ENCODE data around the gene CENPVL3. TPM values are rescaled to one million over a fixed set of nuclear protein-coding genes. Genes with fewer than 3 reads are reported as not detected.

CENPVL3 gene
- total RNA-seq, 2 experiments from 2014 or later: 0.33 TPM; not detected in 1

DNA sequence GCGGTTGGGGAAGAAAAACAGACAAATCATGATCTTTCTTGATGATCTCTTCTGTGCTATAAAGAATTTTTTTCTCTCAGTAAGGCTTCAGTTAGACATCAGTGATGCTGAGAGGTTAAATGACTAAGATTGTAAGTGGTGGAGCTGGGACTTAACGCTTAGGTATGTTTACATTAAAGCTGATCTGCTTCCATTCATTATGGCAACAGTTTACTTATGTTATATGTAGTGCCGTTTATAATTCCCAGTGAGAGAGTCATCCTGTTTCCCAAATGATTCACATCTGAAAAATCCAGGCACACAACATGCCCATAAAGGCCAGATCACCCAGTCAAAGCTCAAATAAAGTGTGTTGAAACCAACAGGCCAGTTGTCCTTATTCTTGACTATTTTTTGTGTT lies 50.1 kb downstream of the CENPVL3 start:
- Mint-ChIP-seq H3K4me3 (no peak overlapping the region), H3K9me3 (no peaks in the 10 kb centered on the region), H3K4me1 (ENCODE audit: low read depth) (no peaks in the 10 kb centered on the region), H3K27ac (no peak overlapping the region), H3K36me3 (ENCODE audit: low read depth) (no peaks in the 10 kb centered on the region), H3K27me3 (ENCODE audit: low read depth) (no peaks in the 10 kb centered on the region)
- intact Hi-C loops (cut with micrococcal nuclease): no loop called here
- no peak for DNase-seq
- CTCF ChIA-PET: no interaction called here

Other genes starting within 250 kb of the CENPVL3 start
- gene NUDT11, start 122.3 kb downstream of the CENPVL3 start, total RNA-seq: 1 to 10 TPM; 1.1 to 1.5 TPM
- gene CENPVL2, start 63.9 kb upstream of the CENPVL3 start, total RNA-seq: not detected
- not detected for gene CENPVL1, start 91.6 kb upstream of the CENPVL3 start, total RNA-seq
- gene GSPT2, start 124.5 kb upstream of the CENPVL3 start, total RNA-seq: 1 to 10 TPM; 6.9 to 7.2 TPM